ENCODE data around the gene SPTBN1.

Gene SPTBN1

GRCh38 chr2:54459037-54459441 is 2.9 kb downstream of the SPTBN1 start (continued):
- TF ChIP-seq OSR1 (CRISPR knock-in tag; IDR thresholded peaks at IDR 0.05) (no peak), PPARA (CRISPR knock-in tag; IDR thresholded peaks at IDR 0.05; ENCODE audit: borderline replicate concordance) (no peak), ZNF70 (CRISPR knock-in tag; IDR thresholded peaks at IDR 0.05) (no peak)

- TF ChIP-seq ARNTL (CRISPR knock-in tag; IDR thresholded peaks at IDR 0.05; ENCODE audit: borderline replicate concordance, low read depth) (no peak), OSR1 (CRISPR knock-in tag; IDR thresholded peaks at IDR 0.05) (no peak), RARB (CRISPR knock-in tag; IDR thresholded peaks at IDR 0.05) (no peak), ZNF565 (CRISPR knock-in tag; conservative IDR thresholded peaks at IDR 0.05; ENCODE audit: low read depth) (no peak), ISL1 (CRISPR knock-in tag; IDR thresholded peaks at IDR 0.05) (0 out of 2 replicates have a peak, but pooled peaks have one; percentile 13)
- ATAC-seq = no peak
These were observed 5.1 kb downstream of the SPTBN1 start for GRCh38 chr2:54461261-54461660.

GRCh38 chr2:54464341-54464740 is 8.2 kb downstream of the SPTBN1 start:
- no peak for TF ChIP-seq SNAI2 (CRISPR knock-in tag; IDR thresholded peaks at IDR 0.05)
- no peak for TF ChIP-seq CSRNP3 (CRISPR knock-in tag; IDR thresholded peaks at IDR 0.05)
- TF ChIP-seq CSDC2 (CRISPR knock-in tag; IDR thresholded peaks at IDR 0.05) = no peak
- TF ChIP-seq PPARA (CRISPR knock-in tag; IDR thresholded peaks at IDR 0.05; ENCODE audit: borderline replicate concordance) = no peak
- TF ChIP-seq GLIS3 (CRISPR knock-in tag; IDR thresholded peaks at IDR 0.05) = no peak
- TF ChIP-seq TCF4 (CRISPR knock-in tag; IDR thresholded peaks at IDR 0.05; ENCODE audit: borderline replicate concordance) = no peak
- no peak for TF ChIP-seq ZC3H10 (CRISPR knock-in tag; IDR thresholded peaks at IDR 0.05)
- no peak for TF ChIP-seq RARB (CRISPR knock-in tag; IDR thresholded peaks at IDR 0.05)
- no peak for TF ChIP-seq ZNF8 (CRISPR knock-in tag; IDR thresholded peaks at IDR 0.05)
- no peak for TF ChIP-seq CREB5 (CRISPR knock-in tag; IDR thresholded peaks at IDR 0.05; ENCODE audit: low read depth)
- no peak for TF ChIP-seq PATZ1 (CRISPR knock-in tag; IDR thresholded peaks at IDR 0.05; ENCODE audit: borderline replicate concordance)
- no peak for TF ChIP-seq ESRRG (CRISPR knock-in tag; IDR thresholded peaks at IDR 0.05)
- TF ChIP-seq BACH2 (CRISPR knock-in tag; IDR thresholded peaks at IDR 0.05; ENCODE audit: borderline replicate concordance) = no peak
- no peak for TF ChIP-seq ZFP30 (CRISPR knock-in tag; IDR thresholded peaks at IDR 0.05)
- no peak for TF ChIP-seq ISL1 (CRISPR knock-in tag; IDR thresholded peaks at IDR 0.05)
- TF ChIP-seq ZNF565 (CRISPR knock-in tag; conservative IDR thresholded peaks at IDR 0.05; ENCODE audit: low read depth) = no peak
- no peak for TF ChIP-seq OSR1 (CRISPR knock-in tag; IDR thresholded peaks at IDR 0.05)
- TF ChIP-seq ZNF70 (CRISPR knock-in tag; IDR thresholded peaks at IDR 0.05) = no peak
- ATAC-seq = no peak

- no peak for ATAC-seq
- TF ChIP-seq TSHZ2 (CRISPR knock-in tag; IDR thresholded peaks at IDR 0.05) = no peak
- TF ChIP-seq CSRNP3 (CRISPR knock-in tag; IDR thresholded peaks at IDR 0.05) = no peak
- TF ChIP-seq SNAI2 (CRISPR knock-in tag; IDR thresholded peaks at IDR 0.05) = no peak
These were observed 9.0 kb downstream of the SPTBN1 start for GRCh38 chr2:54465143-54465542.
